CD4-positive, alpha-beta T cell (primary cell): Measurements from ENCODE around the gene TDRD1. TPM values are rescaled to one million over a fixed set of nuclear protein-coding genes. Genes with fewer than 3 reads are reported as not detected.

Experiments
- ATAC-seq: fragments of 200-7000 bp; cut with Tn5 transposase; one replicate; pipeline ENCODE4 v1.10.0; 2022; ENCODE audit warnings: mild to moderate bottlenecking; ENCODE audit not compliant: poor library complexity
- CTCF ChIA-PET: fragments of 350-600 bp; sonication (Branson Sonifier 250); formaldehyde crosslinking; loops from one replicate; lab custom pipeline; 2021; ENCODE audit warnings: antibody characterized with exemption, inconsistent platforms; lab: Charles Lee
- POLR2A ChIA-PET: fragments of 350-600 bp; sonication (Branson Sonifier 250); formaldehyde crosslinking; loops from one replicate; lab custom pipeline; 2021; ENCODE audit warnings: antibody characterized with exemption, inconsistent platforms; lab: Charles Lee
- DNase-seq, 14 experiments: peaks; one replicate each; pipeline ENCODE4 v3.0.0-alpha.2; 2013 to 2020; ENCODE audit warnings: mixed read lengths in 2 of 14
- H3K27ac ChIP-seq, 2 donors: one replicate each; pipeline versions ENCODE4 v1.5.1 to v1.7.0; 2013; ENCODE audit warnings: low read length in 2 of 2, low read depth in 1 of 2, mild to moderate bottlenecking in 1 of 2
- H3K27me3 ChIP-seq, 2 experiments: 1 replicate in 1 of 2; 2 replicates in 1 of 2; pipeline versions ENCODE4 v1.6.1 to v1.7.0; 2013; ENCODE audit warnings: low read length in 2 of 2, control low read depth in 1 of 2, mild to moderate bottlenecking in 1 of 2, moderate library complexity in 1 of 2; ENCODE audit not compliant: insufficient read depth in 2 of 2, control insufficient read depth in 1 of 2
- H3K36me3 ChIP-seq: one replicate; pipeline ENCODE4 v1.6.1; 2013; ENCODE audit warnings: low read length, control low read depth; ENCODE audit not compliant: insufficient read depth
- H3K4me1 ChIP-seq: one replicate; pipeline ENCODE4 v1.6.1; 2013; ENCODE audit warnings: low read length, control low read depth; ENCODE audit not compliant: insufficient read depth
- H3K4me3 ChIP-seq: one replicate; pipeline ENCODE4 v1.5.1; 2013; ENCODE audit warnings: mild to moderate bottlenecking, low read length, moderate library complexity
- H3K9me3 ChIP-seq, 2 experiments: 1 replicate in 1 of 2; 2 replicates in 1 of 2; pipeline versions ENCODE4 v1.6.1 to v1.7.0; 2013; ENCODE audit warnings: low read length in 2 of 2, mild to moderate bottlenecking in 2 of 2, control low read depth in 1 of 2, moderate library complexity in 1 of 2; ENCODE audit not compliant: control insufficient read depth in 1 of 2, insufficient read depth in 1 of 2
- H3K27ac Mint-ChIP-seq: one replicate; pipeline ENCODE4 v1.8.0; 2020; ENCODE audit warnings: mixed read lengths
- H3K27me3 Mint-ChIP-seq: one replicate; pipeline ENCODE4 v1.8.0; 2021; ENCODE audit warnings: mixed read lengths
- H3K36me3 Mint-ChIP-seq: one replicate; pipeline ENCODE4 v1.8.0; 2021; ENCODE audit warnings: low read depth, mixed read lengths
- H3K4me1 Mint-ChIP-seq: one replicate; pipeline ENCODE4 v1.8.0; 2021; ENCODE audit warnings: low read depth, mixed read lengths
- H3K4me3 Mint-ChIP-seq: one replicate; pipeline ENCODE4 v1.8.0; 2020; ENCODE audit warnings: mild to moderate bottlenecking, mixed read lengths
- H3K9me3 Mint-ChIP-seq: one replicate; pipeline ENCODE4 v1.8.0; 2020; ENCODE audit warnings: mixed read lengths
- intact Hi-C, 2 experiments: fragments of 100-400 bp; cut with DNase I in 1 of 2; cut with micrococcal nuclease in 1 of 2; formaldehyde crosslinking; loops; one replicate each; pipeline versions ENCODE4 v1.15.1 to v1.9.0; 2023 to 2025; cut with DNase I, micrococcal nuclease
- polyA plus RNA-seq, 2 donors: library from polyadenylated mRNA; unstranded; fragments of 120-200 nt; gene quantifications; one replicate each; pipeline ENCODE4 v1.2.1, GENCODE V29; 2013
- total RNA-seq, 174 experiments: library from RNA in 2 of 174; stranded (reverse) in 2 of 174; gene quantifications; one replicate each; pipeline ENCODE4 v1.2.3 and lab custom pipeline; 2021 to 2026
- TF ChIP-seq, protein P1 (sequence below): fragments of 200-600 bp; IDR thresholded peaks from one replicate; pipeline ENCODE4 v1.8.0; 2022; ENCODE audit warnings: antibody characterized with exemption, mild to moderate bottlenecking

TDRD1 gene, protein sequence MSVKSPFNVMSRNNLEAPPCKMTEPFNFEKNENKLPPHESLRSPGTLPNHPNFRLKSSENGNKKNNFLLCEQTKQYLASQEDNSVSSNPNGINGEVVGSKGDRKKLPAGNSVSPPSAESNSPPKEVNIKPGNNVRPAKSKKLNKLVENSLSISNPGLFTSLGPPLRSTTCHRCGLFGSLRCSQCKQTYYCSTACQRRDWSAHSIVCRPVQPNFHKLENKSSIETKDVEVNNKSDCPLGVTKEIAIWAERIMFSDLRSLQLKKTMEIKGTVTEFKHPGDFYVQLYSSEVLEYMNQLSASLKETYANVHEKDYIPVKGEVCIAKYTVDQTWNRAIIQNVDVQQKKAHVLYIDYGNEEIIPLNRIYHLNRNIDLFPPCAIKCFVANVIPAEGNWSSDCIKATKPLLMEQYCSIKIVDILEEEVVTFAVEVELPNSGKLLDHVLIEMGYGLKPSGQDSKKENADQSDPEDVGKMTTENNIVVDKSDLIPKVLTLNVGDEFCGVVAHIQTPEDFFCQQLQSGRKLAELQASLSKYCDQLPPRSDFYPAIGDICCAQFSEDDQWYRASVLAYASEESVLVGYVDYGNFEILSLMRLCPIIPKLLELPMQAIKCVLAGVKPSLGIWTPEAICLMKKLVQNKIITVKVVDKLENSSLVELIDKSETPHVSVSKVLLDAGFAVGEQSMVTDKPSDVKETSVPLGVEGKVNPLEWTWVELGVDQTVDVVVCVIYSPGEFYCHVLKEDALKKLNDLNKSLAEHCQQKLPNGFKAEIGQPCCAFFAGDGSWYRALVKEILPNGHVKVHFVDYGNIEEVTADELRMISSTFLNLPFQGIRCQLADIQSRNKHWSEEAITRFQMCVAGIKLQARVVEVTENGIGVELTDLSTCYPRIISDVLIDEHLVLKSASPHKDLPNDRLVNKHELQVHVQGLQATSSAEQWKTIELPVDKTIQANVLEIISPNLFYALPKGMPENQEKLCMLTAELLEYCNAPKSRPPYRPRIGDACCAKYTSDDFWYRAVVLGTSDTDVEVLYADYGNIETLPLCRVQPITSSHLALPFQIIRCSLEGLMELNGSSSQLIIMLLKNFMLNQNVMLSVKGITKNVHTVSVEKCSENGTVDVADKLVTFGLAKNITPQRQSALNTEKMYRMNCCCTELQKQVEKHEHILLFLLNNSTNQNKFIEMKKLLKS
- total RNA-seq (not detected), total RNA-seq (lab: John Stamatoyannopoulos, UW) (0 to 7.7 (median 0.85) reads per million in 172 experiments)
- 0.08 TPM for polyA plus RNA-seq (2013, experiment 1 of 2)
- polyA plus RNA-seq (2013, experiment 2 of 2): 0.11 TPM

DNA sequence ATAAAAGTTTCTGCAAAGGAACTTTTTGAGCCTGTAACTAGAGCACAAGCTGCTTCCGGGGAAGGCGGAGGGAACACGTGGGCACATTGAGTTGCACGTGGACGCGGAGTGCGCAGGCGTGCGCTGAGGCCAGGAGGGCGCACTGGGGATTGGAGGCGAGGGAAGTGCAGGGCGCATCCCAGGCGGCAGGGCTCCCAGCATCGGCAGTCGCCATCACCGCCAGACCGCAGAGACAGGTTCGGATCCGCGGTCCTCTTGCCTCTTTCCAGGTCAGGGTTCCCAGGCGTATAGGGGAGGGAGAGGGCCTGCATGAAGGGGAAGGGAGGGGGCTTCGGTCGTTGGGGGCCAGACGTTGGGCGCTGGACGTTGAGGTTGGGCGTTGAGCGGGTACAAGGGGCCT is at the start of gene TDRD1:
Gene TDRD1, plus strand, starts transcription at position 206 of the 400 bp plus-strand sequence. CDS start 8,479 bp downstream, outside the sequence.
- H3K9me3 ChIP-seq: peaks cover 0 to 4% of the 10 kb centered on the region in 2 experiments
- peak in 2 of 14 experiments; percentile 3 to 31 for DNase-seq
- TF ChIP-seq, protein P1, sequence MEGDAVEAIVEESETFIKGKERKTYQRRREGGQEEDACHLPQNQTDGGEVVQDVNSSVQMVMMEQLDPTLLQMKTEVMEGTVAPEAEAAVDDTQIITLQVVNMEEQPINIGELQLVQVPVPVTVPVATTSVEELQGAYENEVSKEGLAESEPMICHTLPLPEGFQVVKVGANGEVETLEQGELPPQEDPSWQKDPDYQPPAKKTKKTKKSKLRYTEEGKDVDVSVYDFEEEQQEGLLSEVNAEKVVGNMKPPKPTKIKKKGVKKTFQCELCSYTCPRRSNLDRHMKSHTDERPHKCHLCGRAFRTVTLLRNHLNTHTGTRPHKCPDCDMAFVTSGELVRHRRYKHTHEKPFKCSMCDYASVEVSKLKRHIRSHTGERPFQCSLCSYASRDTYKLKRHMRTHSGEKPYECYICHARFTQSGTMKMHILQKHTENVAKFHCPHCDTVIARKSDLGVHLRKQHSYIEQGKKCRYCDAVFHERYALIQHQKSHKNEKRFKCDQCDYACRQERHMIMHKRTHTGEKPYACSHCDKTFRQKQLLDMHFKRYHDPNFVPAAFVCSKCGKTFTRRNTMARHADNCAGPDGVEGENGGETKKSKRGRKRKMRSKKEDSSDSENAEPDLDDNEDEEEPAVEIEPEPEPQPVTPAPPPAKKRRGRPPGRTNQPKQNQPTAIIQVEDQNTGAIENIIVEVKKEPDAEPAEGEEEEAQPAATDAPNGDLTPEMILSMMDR: no peak
- no peak for ATAC-seq
- peaks cover 8% of the 10 kb centered on the region for H3K36me3 Mint-ChIP-seq
- no peaks in the 10 kb centered on the region for H3K27me3 Mint-ChIP-seq
- no peaks in the 10 kb centered on the region for H3K9me3 Mint-ChIP-seq
- H3K27ac ChIP-seq: no peak within 1 kb of the TSS
- ChIA-PET CTCF (no interaction called here), POLR2A (no interaction called here)
- no peaks in the 10 kb centered on the region for H3K36me3 ChIP-seq
- H3K4me1 ChIP-seq: peaks cover 3% of the 10 kb centered on the region
- intact Hi-C loops: loop anchor here (10.0 kb wide), 3 partner anchors 346 to 1994 kb away; partner anchors contain the start of genes GPAM (in 1 of the 2) and TRUB1 (in 1 of the 2)
- peaks cover 23% of the 10 kb centered on the region for H3K4me1 Mint-ChIP-seq
- H3K4me3 ChIP-seq: no peak within 1 kb of the TSS
- H3K27ac Mint-ChIP-seq: no peak within 1 kb of the TSS
- peak within 1 kb of the TSS; percentile 7 for H3K4me3 Mint-ChIP-seq
- no peaks in the 10 kb centered on the region for H3K27me3 ChIP-seq

DNA sequence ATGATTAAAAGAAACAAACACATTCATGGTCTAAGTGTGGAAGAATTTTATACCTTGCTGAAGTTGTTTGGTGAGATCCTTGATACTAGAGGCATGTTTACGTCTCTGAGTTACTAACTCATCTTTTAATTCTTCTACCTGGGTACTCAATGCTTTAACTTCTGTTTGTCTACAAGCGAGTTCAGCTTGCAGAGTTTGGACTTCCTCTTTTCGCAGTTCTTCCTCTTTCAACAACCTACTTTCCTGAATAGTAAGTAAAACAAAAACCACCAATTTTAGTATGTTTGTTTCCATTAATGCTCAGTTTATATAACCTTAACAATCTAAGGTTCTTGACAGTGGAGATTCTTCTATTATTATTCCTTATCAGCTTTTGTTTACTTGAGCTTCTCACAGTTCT is 48.1 kb upstream of the TDRD1 start:
- H3K4me1 Mint-ChIP-seq: no peaks in the 10 kb centered on the region
- no peaks in the 10 kb centered on the region for H3K9me3 Mint-ChIP-seq
- peak in 2 of 14 experiments; percentile 6 to 12 for DNase-seq
- TF ChIP-seq, protein P1: no peak
- no peak overlapping the region for H3K27ac Mint-ChIP-seq
- Histone ChIP-seq H3K36me3 (peaks cover 90% of the 10 kb centered on the region), H3K27me3 (no peaks in the 10 kb centered on the region), H3K9me3 (no peaks in the 10 kb centered on the region), H3K4me1 (no peaks in the 10 kb centered on the region), H3K27ac (no peak overlapping the region), H3K4me3 (no peak overlapping the region)
- intact Hi-C loops: no loop called here
- ChIA-PET CTCF (interaction anchor here (0.6 kb wide), 1 partner anchor 10 kb away, joined by 3 read pairs; no protein-coding TSS in a partner anchor), POLR2A (no interaction called here)
- ATAC-seq: no peak
- peaks cover 93% of the 10 kb centered on the region for H3K36me3 Mint-ChIP-seq
- no peak overlapping the region for H3K4me3 Mint-ChIP-seq
- no peaks in the 10 kb centered on the region for H3K27me3 Mint-ChIP-seq

DNA sequence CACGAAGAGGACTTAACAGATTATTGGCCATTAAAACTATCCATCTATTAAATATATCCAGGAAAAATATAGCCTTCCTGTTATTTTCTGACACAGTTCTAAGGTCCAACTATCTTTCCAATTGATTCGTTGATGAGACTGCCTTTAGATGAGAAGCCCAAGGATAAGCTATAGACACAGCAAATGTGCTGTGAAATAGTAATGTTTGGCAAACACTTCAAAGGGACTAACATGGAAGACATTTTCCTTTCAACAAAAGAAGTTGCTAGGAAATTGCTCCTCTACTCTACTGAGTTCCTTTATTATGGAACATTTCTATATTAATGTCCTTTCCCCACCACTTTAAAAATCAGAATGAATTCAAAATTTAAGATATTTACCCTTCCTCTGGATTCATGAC is 43.7 kb upstream of the TDRD1 start:
- no peak overlapping the region for H3K27ac Mint-ChIP-seq

More for the DNA sequence above, 43.7 kb upstream of the TDRD1 start:
- POLR2A ChIA-PET: no interaction called here
- peaks cover 68% of the 10 kb centered on the region for H3K36me3 ChIP-seq
- Mint-ChIP-seq H3K27me3 (no peaks in the 10 kb centered on the region), H3K4me1 (no peaks in the 10 kb centered on the region), H3K4me3 (no peak overlapping the region), H3K9me3 (no peaks in the 10 kb centered on the region), H3K36me3 (peaks cover 83% of the 10 kb centered on the region)
- ATAC-seq (no peak), DNase-seq (no peak)
- CTCF ChIA-PET: no interaction called here
- H3K27me3 ChIP-seq: no peaks in the 10 kb centered on the region
- no peaks in the 10 kb centered on the region for H3K4me1 ChIP-seq
- no peak overlapping the region for H3K4me3 ChIP-seq
- H3K9me3 ChIP-seq: no peaks in the 10 kb centered on the region
- intact Hi-C loops: no loop called here
- no peak overlapping the region for H3K27ac ChIP-seq
- TF ChIP-seq, protein P1: no peak
